WTC11 (cell line): Measurements from ENCODE around the gene GPX4. TPM values are rescaled to one million over a fixed set of nuclear protein-coding genes. Genes with fewer than 3 reads are reported as not detected.

Experiments used
- ATAC-seq: fragments of 200-7000 bp; cut with Tn5 transposase; 2 replicates; pipeline ENCODE4 v1.10.0; 2021; ENCODE audit warnings: mild to moderate bottlenecking, moderate library complexity
- CTCF ChIA-PET: fragments of 300-600 bp; sonication (Branson Sonifier 250); formaldehyde crosslinking; loops from one replicate; lab custom pipeline; 2021; ENCODE audit warnings: antibody characterized with exemption; lab: Charles Lee
- POLR2A ChIA-PET: fragments of 350-600 bp; sonication (Branson Sonifier 250); formaldehyde crosslinking; loops from one replicate; lab custom pipeline; 2021; ENCODE audit warnings: antibody characterized with exemption; lab: Charles Lee
- DNase-seq: peaks from one replicate; pipeline ENCODE4 v3.0.0; 2021; ENCODE audit warnings: low spot score
- H3K27ac Mint-ChIP-seq: 2 replicates; pipeline ENCODE4 v1.8.0; 2021; ENCODE audit warnings: mixed read lengths
- H3K27me3 Mint-ChIP-seq: 2 replicates; pipeline ENCODE4 v1.8.0; 2021; ENCODE audit warnings: low read depth, mild to moderate bottlenecking, moderate library complexity, mixed read lengths
- H3K36me3 Mint-ChIP-seq: 2 replicates; pipeline ENCODE4 v1.8.0; 2021; ENCODE audit warnings: mixed read lengths
- H3K4me1 Mint-ChIP-seq: 2 replicates; pipeline ENCODE4 v1.8.0; 2022; ENCODE audit warnings: mixed read lengths
- H3K4me3 Mint-ChIP-seq: 2 replicates; pipeline ENCODE4 v1.8.0; 2021; ENCODE audit warnings: mild to moderate bottlenecking, moderate library complexity, mixed read lengths
- H3K9me3 Mint-ChIP-seq: 2 replicates; pipeline ENCODE4 v1.8.0; 2021; ENCODE audit warnings: mixed read lengths
- AFF4 ChIP-seq: sonication (generic); formaldehyde crosslinking; IDR thresholded peaks from 2 replicates; pipeline ENCODE4 v1.8.1; 2023; ENCODE audit warnings: mild to moderate bottlenecking, missing genetic modification reagents, borderline replicate concordance
- CTCF ChIP-seq: fragments of 200-600 bp; IDR thresholded peaks from 2 replicates; pipeline ENCODE4 v1.8.0; 2022; ENCODE audit warnings: antibody characterized with exemption
- ELF4 ChIP-seq: sonication (generic); formaldehyde crosslinking; IDR thresholded peaks from 2 replicates; pipeline ENCODE4 v1.8.1; 2022; ENCODE audit warnings: low read depth, mild to moderate bottlenecking, moderate library complexity, missing genetic modification reagents
- IRF2 ChIP-seq: sonication (generic); formaldehyde crosslinking; IDR thresholded peaks from 2 replicates; pipeline ENCODE4 v1.8.0; 2022; ENCODE audit warnings: low read depth, missing genetic modification reagents, borderline replicate concordance
- NFYB ChIP-seq: sonication (generic); formaldehyde crosslinking; conservative IDR thresholded peaks from 2 replicates; pipeline ENCODE4 v1.8.0; 2022; ENCODE audit warnings: low read depth, missing genetic modification reagents
- PRRX2 ChIP-seq: fragments of 250-450 bp; sonication (Bioruptor Pico); IDR thresholded peaks from 2 replicates; pipeline ENCODE4 v1.8.0; 2021; ENCODE audit warnings: mild to moderate bottlenecking
- TP53 ChIP-seq: sonication (generic); formaldehyde crosslinking; IDR thresholded peaks from 2 replicates; pipeline ENCODE4 v1.8.1; 2023; ENCODE audit warnings: mild to moderate bottlenecking, missing genetic modification reagents
- ZNF317 ChIP-seq: sonication (generic); formaldehyde crosslinking; IDR thresholded peaks from 2 replicates; pipeline ENCODE4 v1.8.1; 2023; ENCODE audit warnings: low read depth, mild to moderate bottlenecking, moderate library complexity, missing genetic modification reagents, borderline replicate concordance
- ZNF532 ChIP-seq: fragments of 250-450 bp; sonication (Bioruptor Pico); IDR thresholded peaks from 2 replicates; pipeline ENCODE4 v1.9.0; 2021; ENCODE audit warnings: mild to moderate bottlenecking, borderline replicate concordance
- total RNA-seq: library from RNA; stranded (reverse); gene quantifications from 3 replicates; pipeline ENCODE4 v1.2.3, GENCODE V29; 2021
- TF ChIP-seq, protein P1 (sequence below): sonication (generic); formaldehyde crosslinking; IDR thresholded peaks from 2 replicates; pipeline ENCODE4 v1.8.0; 2022; ENCODE audit warnings: mild to moderate bottlenecking, missing genetic modification reagents
- TF ChIP-seq, protein P2 (sequence below): sonication (generic); formaldehyde crosslinking; IDR thresholded peaks from 2 replicates; pipeline ENCODE4 v1.8.1; 2023; ENCODE audit warnings: mild to moderate bottlenecking, missing genetic modification reagents
- TF ChIP-seq, protein P3 (sequence below): sonication (generic); formaldehyde crosslinking; IDR thresholded peaks from 2 replicates; pipeline ENCODE4 v1.8.0; 2023; ENCODE audit warnings: mild to moderate bottlenecking, missing genetic modification reagents

The GPX4 gene
- total RNA-seq, 1 experiment from 2014 or later, result 363 TPM

GRCh38 chr19:1074544-1075283 lies 29.1 kb upstream of the GPX4 start (continued):
- TF ChIP-seq AFF4 (CRISPR knock-in tag) (no peak), PRRX2 (no peak), ELF4 (CRISPR knock-in tag) (no peak), NFYB (CRISPR knock-in tag) (no peak), TP53 (no peak), ZNF317 (CRISPR knock-in tag) (no peak)
- TF ChIP-seq, protein P1, sequence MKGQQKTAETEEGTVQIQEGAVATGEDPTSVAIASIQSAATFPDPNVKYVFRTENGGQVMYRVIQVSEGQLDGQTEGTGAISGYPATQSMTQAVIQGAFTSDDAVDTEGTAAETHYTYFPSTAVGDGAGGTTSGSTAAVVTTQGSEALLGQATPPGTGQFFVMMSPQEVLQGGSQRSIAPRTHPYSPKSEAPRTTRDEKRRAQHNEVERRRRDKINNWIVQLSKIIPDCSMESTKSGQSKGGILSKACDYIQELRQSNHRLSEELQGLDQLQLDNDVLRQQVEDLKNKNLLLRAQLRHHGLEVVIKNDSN (CRISPR knock-in tag), result no peak
- TF ChIP-seq, protein P2, sequence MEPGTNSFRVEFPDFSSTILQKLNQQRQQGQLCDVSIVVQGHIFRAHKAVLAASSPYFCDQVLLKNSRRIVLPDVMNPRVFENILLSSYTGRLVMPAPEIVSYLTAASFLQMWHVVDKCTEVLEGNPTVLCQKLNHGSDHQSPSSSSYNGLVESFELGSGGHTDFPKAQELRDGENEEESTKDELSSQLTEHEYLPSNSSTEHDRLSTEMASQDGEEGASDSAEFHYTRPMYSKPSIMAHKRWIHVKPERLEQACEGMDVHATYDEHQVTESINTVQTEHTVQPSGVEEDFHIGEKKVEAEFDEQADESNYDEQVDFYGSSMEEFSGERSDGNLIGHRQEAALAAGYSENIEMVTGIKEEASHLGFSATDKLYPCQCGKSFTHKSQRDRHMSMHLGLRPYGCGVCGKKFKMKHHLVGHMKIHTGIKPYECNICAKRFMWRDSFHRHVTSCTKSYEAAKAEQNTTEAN, result no peak

- peaks cover 4% of the 10 kb centered on the region for H3K27me3 Mint-ChIP-seq
- no peak for DNase-seq
- POLR2A ChIA-PET, result interaction anchor here (1.1 kb wide), 1 partner anchor 11 kb away, joined by 3 read pairs; no protein-coding TSS in a partner anchor
- no peak overlapping the region for H3K27ac Mint-ChIP-seq
- H3K4me1 Mint-ChIP-seq, result peaks cover 2% of the 10 kb centered on the region
- no peak for ATAC-seq
- no peaks in the 10 kb centered on the region for H3K9me3 Mint-ChIP-seq
- CTCF ChIA-PET, result interaction anchor here (1.1 to 1.6 kb wide), 2 partner anchors 10 to 11 kb away, joined by 8 to 12 read pairs; partner anchors contain the start of gene ARHGAP45
- no peak overlapping the region for H3K4me3 Mint-ChIP-seq
- H3K36me3 Mint-ChIP-seq, result peaks cover 9% of the 10 kb centered on the region
- no peak for TF ChIP-seq ZNF532 (CRISPR knock-in tag)
- TF ChIP-seq, protein P3, sequence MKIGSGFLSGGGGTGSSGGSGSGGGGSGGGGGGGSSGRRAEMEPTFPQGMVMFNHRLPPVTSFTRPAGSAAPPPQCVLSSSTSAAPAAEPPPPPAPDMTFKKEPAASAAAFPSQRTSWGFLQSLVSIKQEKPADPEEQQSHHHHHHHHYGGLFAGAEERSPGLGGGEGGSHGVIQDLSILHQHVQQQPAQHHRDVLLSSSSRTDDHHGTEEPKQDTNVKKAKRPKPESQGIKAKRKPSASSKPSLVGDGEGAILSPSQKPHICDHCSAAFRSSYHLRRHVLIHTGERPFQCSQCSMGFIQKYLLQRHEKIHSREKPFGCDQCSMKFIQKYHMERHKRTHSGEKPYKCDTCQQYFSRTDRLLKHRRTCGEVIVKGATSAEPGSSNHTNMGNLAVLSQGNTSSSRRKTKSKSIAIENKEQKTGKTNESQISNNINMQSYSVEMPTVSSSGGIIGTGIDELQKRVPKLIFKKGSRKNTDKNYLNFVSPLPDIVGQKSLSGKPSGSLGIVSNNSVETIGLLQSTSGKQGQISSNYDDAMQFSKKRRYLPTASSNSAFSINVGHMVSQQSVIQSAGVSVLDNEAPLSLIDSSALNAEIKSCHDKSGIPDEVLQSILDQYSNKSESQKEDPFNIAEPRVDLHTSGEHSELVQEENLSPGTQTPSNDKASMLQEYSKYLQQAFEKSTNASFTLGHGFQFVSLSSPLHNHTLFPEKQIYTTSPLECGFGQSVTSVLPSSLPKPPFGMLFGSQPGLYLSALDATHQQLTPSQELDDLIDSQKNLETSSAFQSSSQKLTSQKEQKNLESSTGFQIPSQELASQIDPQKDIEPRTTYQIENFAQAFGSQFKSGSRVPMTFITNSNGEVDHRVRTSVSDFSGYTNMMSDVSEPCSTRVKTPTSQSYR (CRISPR knock-in tag), result no peak
- no peak for TF ChIP-seq CTCF
- no peak for TF ChIP-seq IRF2 (CRISPR knock-in tag)
- no peak for TF ChIP-seq NFYB (CRISPR knock-in tag)
These were observed 27.8 kb upstream of the GPX4 start for GRCh38 chr19:1076046-1076386.
